ENCODE data around the gene OSBPL8.
"Not testable (repeated sequence)": the region's sequence is repeated elsewhere in the genome, so short reads cannot be mapped to it uniquely, and the experiment has no call there.

OSBPL8 gene

GRCh38 chr12:76428117-76428516, 131.5 kb downstream of the OSBPL8 start:
- in situ Hi-C loops (cut with HindIII; ENCODE audit: low sequenced_read_pairs) = no loop called here

GRCh38 chr12:76426160-76426559, 133.4 kb downstream of the OSBPL8 start:
- in situ Hi-C loops (cut with HindIII; ENCODE audit: low sequenced_read_pairs) = no loop called here

GRCh38 chr12:76424941-76425340, 134.6 kb downstream of the OSBPL8 start:
- in situ Hi-C loops (cut with HindIII; ENCODE audit: low sequenced_read_pairs) = no loop called here

- in situ Hi-C loops (cut with HindIII; ENCODE audit: low sequenced_read_pairs) = no loop called here
These were observed 136.8 kb downstream of the OSBPL8 start for GRCh38 chr12:76422543-76423438.

- in situ Hi-C loops (cut with HindIII; ENCODE audit: low sequenced_read_pairs) = no loop called here
These were observed 137.4 kb downstream of the OSBPL8 start for GRCh38 chr12:76422154-76422542.

- in situ Hi-C loops (cut with HindIII; ENCODE audit: low sequenced_read_pairs) = no loop called here
These were observed 138.5 kb downstream of the OSBPL8 start for GRCh38 chr12:76421046-76421445.

GRCh38 chr12:76420222-76420621, 139.3 kb downstream of the OSBPL8 start:
- in situ Hi-C loops (cut with HindIII; ENCODE audit: low sequenced_read_pairs) = no loop called here

GRCh38 chr12:76417116-76417515, 142.5 kb downstream of the OSBPL8 start:
- in situ Hi-C loops (cut with HindIII; ENCODE audit: low sequenced_read_pairs) = no loop called here

GRCh38 chr12:76413121-76413520, 146.4 kb downstream of the OSBPL8 start:
- in situ Hi-C loops (cut with HindIII; ENCODE audit: low sequenced_read_pairs) = no loop called here

- in situ Hi-C loops (cut with HindIII; ENCODE audit: low sequenced_read_pairs) = no loop called here
These were observed 148.8 kb downstream of the OSBPL8 start for GRCh38 chr12:76410781-76411180.

- in situ Hi-C loops (cut with HindIII; ENCODE audit: low sequenced_read_pairs) = no loop called here
These were observed 149.2 kb downstream of the OSBPL8 start for GRCh38 chr12:76410371-76410770.

- in situ Hi-C loops (cut with HindIII; ENCODE audit: low sequenced_read_pairs) = no loop called here
These were observed 150.5 kb downstream of the OSBPL8 start for GRCh38 chr12:76409074-76409473.

- in situ Hi-C loops (cut with HindIII; ENCODE audit: low sequenced_read_pairs) = no loop called here
These were observed 151.9 kb downstream of the OSBPL8 start for GRCh38 chr12:76407710-76408109.

GRCh38 chr12:76402259-76402658, 157.3 kb downstream of the OSBPL8 start:
- in situ Hi-C loops (cut with HindIII; ENCODE audit: low sequenced_read_pairs) = no loop called here

GRCh38 chr12:76400136-76400535, 159.4 kb downstream of the OSBPL8 start:
- in situ Hi-C loops (cut with HindIII; ENCODE audit: low sequenced_read_pairs) = no loop called here

GRCh38 chr12:76399040-76399439, 160.5 kb downstream of the OSBPL8 start:
- in situ Hi-C loops (cut with HindIII; ENCODE audit: low sequenced_read_pairs) = no loop called here

GRCh38 chr12:76398106-76398505, 161.5 kb downstream of the OSBPL8 start:
- in situ Hi-C loops (cut with HindIII; ENCODE audit: low sequenced_read_pairs) = no loop called here

- in situ Hi-C loops (cut with HindIII; ENCODE audit: low sequenced_read_pairs) = no loop called here
These were observed 168.1 kb downstream of the OSBPL8 start for GRCh38 chr12:76391461-76391860.

GRCh38 chr12:76387614-76388013, 172.0 kb downstream of the OSBPL8 start:
- in situ Hi-C loops (cut with HindIII; ENCODE audit: low sequenced_read_pairs) = no loop called here

- in situ Hi-C loops (cut with HindIII; ENCODE audit: low sequenced_read_pairs) = no loop called here
These were observed 175.0 kb downstream of the OSBPL8 start for GRCh38 chr12:76384560-76384959.

GRCh38 chr12:76383988-76384387, 175.6 kb downstream of the OSBPL8 start:
- in situ Hi-C loops (cut with HindIII; ENCODE audit: low sequenced_read_pairs) = no loop called here

GRCh38 chr12:76379261-76379660, 180.3 kb downstream of the OSBPL8 start:
- in situ Hi-C loops (cut with HindIII; ENCODE audit: low sequenced_read_pairs) = no loop called here

GRCh38 chr12:76376876-76377275, 182.7 kb downstream of the OSBPL8 start:
- in situ Hi-C loops (cut with HindIII; ENCODE audit: low sequenced_read_pairs) = not testable (repeated sequence)
